GM12873 (cell line): Measurements from ENCODE around the gene MTG2.

Source experiments
- TF ChIP-seq, protein P1 (sequence below): IDR thresholded peaks from 2 replicates; pipeline ENCODE4 v1.5.1; 2012; ENCODE audit warnings: low read depth, mild to moderate bottlenecking, moderate library complexity, low read length, control low read depth; ENCODE audit not compliant: insufficient read depth; ENCODE audit errors: missing control alignments

MTG2 gene

DNA sequence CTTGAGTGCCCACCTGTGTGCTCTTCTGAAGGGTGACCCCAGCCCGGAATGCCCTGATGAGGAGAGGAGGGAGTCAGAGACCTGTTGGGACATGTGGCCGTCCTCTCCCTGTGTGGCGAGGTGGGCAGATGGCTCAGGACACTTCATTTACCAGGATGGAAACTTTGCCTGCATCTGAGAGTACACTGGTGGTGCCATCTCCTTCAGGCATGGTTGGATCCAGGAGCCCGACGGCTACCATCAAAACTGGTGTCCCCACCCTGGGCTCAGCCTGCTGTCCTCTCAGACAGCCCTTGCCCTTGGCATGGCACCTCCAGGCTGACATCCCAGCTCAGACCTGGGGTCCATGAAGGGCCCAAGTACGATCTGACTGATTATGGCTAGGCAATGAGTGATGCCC is 48.5 kb downstream of the MTG2 start:
- TF ChIP-seq, protein P1, sequence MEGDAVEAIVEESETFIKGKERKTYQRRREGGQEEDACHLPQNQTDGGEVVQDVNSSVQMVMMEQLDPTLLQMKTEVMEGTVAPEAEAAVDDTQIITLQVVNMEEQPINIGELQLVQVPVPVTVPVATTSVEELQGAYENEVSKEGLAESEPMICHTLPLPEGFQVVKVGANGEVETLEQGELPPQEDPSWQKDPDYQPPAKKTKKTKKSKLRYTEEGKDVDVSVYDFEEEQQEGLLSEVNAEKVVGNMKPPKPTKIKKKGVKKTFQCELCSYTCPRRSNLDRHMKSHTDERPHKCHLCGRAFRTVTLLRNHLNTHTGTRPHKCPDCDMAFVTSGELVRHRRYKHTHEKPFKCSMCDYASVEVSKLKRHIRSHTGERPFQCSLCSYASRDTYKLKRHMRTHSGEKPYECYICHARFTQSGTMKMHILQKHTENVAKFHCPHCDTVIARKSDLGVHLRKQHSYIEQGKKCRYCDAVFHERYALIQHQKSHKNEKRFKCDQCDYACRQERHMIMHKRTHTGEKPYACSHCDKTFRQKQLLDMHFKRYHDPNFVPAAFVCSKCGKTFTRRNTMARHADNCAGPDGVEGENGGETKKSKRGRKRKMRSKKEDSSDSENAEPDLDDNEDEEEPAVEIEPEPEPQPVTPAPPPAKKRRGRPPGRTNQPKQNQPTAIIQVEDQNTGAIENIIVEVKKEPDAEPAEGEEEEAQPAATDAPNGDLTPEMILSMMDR = no peak

DNA sequence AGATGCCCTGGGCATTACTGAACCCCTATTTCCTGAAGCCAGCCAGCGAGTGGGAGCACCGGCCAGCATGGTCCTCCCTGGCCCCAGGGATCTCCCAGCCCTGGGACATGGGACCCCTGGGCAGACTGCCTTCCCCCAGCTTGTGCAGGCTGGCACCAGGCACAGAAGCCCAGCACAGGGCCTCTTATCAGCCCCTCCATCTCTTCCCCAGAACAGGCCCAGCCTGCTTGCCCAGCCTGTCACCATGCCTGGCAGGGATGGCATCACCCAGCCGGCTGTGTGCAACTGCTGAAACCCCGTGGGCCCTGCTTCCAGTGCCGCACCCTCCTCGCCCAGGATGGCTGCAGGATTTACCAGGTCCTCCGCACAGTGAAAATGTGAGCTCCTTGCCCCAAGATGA is 49.4 kb downstream of the MTG2 start:
- TF ChIP-seq, protein P1 = no peak

GRCh38 chr20:62232770-62233645 is 50.2 kb downstream of the MTG2 start:
- TF ChIP-seq, protein P1 = no peak

DNA sequence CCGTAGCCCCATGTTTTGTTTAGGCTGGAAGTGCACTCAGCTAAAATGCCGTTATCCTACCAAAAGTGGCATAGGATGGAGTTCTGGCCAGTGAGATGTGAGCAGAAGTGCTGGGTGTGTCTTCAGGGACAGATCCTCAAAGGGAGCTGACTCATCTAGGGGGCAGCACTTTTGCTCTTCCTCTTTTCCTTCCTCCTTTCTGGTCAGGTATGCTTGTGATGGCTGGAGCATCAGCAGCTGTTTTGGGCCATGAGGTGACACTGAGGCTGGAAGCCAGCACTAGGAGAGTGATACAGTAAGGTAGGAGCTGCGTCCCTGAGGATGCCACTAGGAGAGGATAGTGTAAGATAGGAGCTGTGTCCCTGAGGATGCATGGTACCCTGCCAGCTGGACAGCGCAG is 50.9 kb downstream of the MTG2 start:
- TF ChIP-seq, protein P1 = no peak

DNA sequence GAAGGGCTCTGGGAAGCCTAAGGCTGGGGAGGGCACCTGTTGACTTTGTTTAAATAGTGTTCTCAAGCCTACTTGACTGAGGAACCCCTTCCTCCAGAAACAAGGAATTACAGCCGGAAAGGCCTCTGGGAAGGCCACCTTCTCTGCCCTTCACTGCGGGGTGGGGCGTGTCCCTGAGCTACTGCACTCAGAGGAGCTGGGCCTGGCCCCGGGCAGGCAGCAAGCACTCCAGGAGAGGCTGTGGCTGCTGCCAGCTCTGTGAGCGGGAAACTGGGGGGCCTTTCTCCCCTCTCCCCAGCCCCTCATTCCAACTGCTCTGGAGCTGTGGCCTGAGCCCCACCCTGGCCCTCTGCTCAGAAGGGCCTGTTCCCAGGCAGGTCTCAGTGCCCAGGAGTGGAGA is 51.5 kb downstream of the MTG2 start:
- TF ChIP-seq, protein P1 = no peak

- TF ChIP-seq, protein P1 = no peak
These were observed 52.4 kb downstream of the MTG2 start for GRCh38 chr20:62235001-62235776.

- TF ChIP-seq, protein P1 = no peak
These were observed 52.9 kb downstream of the MTG2 start for GRCh38 chr20:62235777-62236157.
